ENCODE results near the gene TCAIM. TPM values are rescaled to one million over a fixed set of nuclear protein-coding genes. Genes with fewer than 3 reads are reported as not detected.

The TCAIM gene
- total and polyA plus RNA-seq, 3 donors from 2014 or later: 12.3 to 33.5 (median 28.3) TPM

- no peak for DNase-seq
- Histone ChIP-seq H3K4me1 (peaks cover 19% of the 10 kb centered on the region), H3K36me3 (ENCODE audit: low read depth, missing control alignments) (no peaks in the 10 kb centered on the region), H3K27me3 (no peaks in the 10 kb centered on the region), H3K4me3 (no peak overlapping the region), H3K27ac (no peak overlapping the region), H3K9me3 (no peaks in the 10 kb centered on the region)
- 72 to 89% methylated on average over 5 of the region's 5 CpGs for WGBS, 2 donors
- TF ChIP-seq POLR2A (IDR thresholded peaks at IDR 0.05): no peak
- no peak for TF ChIP-seq CTCF (IDR thresholded peaks at IDR 0.05)
- intact Hi-C loops (cut with DNase I; ENCODE audit: low total_unique reads): no loop called here
Measured at GRCh38 chr3:44434834-44435510, 96.4 kb downstream of the TCAIM start.

- WGBS, 2 donors: 64 to 69% methylated on average over 1 of the region's 1 CpG
- Histone ChIP-seq H3K27me3 (no peaks in the 10 kb centered on the region), H3K9me3 (no peaks in the 10 kb centered on the region), H3K27ac (no peak overlapping the region), H3K36me3 (ENCODE audit: low read depth, missing control alignments) (no peaks in the 10 kb centered on the region), H3K4me3 (no peak overlapping the region), H3K4me1 (peaks cover 26% of the 10 kb centered on the region)
- intact Hi-C loops (cut with DNase I; ENCODE audit: low total_unique reads): no loop called here
- TF ChIP-seq CTCF (IDR thresholded peaks at IDR 0.05) (no peak), POLR2A (IDR thresholded peaks at IDR 0.05) (no peak)
- no peak for DNase-seq
Measured at GRCh38 chr3:44436181-44436580, 97.6 kb downstream of the TCAIM start.

GRCh38 chr3:44437800-44438199, 99.2 kb downstream of the TCAIM start:
- TF ChIP-seq CTCF (IDR thresholded peaks at IDR 0.05) (no peak), POLR2A (IDR thresholded peaks at IDR 0.05) (no peak)
- WGBS, 2 donors: 86 to 90% methylated on average over 7 of the region's 7 CpGs
- DNase-seq: no peak
- H3K9me3 ChIP-seq: no peaks in the 10 kb centered on the region
- intact Hi-C loops (cut with DNase I; ENCODE audit: low total_unique reads): no loop called here
- H3K36me3 ChIP-seq (ENCODE audit: low read depth, missing control alignments): no peaks in the 10 kb centered on the region
- no peak overlapping the region for H3K27ac ChIP-seq
- no peak overlapping the region for H3K4me3 ChIP-seq
- H3K27me3 ChIP-seq: no peaks in the 10 kb centered on the region
- peaks cover 28% of the 10 kb centered on the region for H3K4me1 ChIP-seq

GRCh38 chr3:44439499-44440295, 101.1 kb downstream of the TCAIM start:
- H3K27ac ChIP-seq: peak overlapping the region; percentile 81 to 84
- H3K4me3 ChIP-seq: no peak overlapping the region
- no peaks in the 10 kb centered on the region for H3K27me3 ChIP-seq
- peak; percentile 80 for DNase-seq
- TF ChIP-seq POLR2A (IDR thresholded peaks at IDR 0.05) (no peak), CTCF (IDR thresholded peaks at IDR 0.05) (no peak)
- peaks cover 28% of the 10 kb centered on the region for H3K4me1 ChIP-seq
- intact Hi-C loops (cut with DNase I; ENCODE audit: low total_unique reads): no loop called here
- H3K9me3 ChIP-seq: no peaks in the 10 kb centered on the region
- no peaks in the 10 kb centered on the region for H3K36me3 ChIP-seq (ENCODE audit: low read depth, missing control alignments)
- 32 to 55% methylated on average over 6 to 7 of the region's 7 CpGs for WGBS, 2 donors

Measured in testis (tissue), 3 donors.